HEK293 (cell line): Measurements from ENCODE around the gene CECR2.

Source experiments
- CTCF ChIA-PET: fragments of 350-600 bp; formaldehyde crosslinking; extraction: SDS; loops from one replicate; lab custom pipeline; 2021; ENCODE audit warnings: antibody characterized with exemption; lab: Yijun Ruan, JAX
- POLR2A ChIA-PET: fragments of 300-600 bp; formaldehyde crosslinking; extraction: SDS; loops from one replicate; lab custom pipeline; 2020; ENCODE audit warnings: antibody characterized with exemption, inconsistent platforms; lab: Yijun Ruan, JAX
- H3K27ac ChIP-seq: fragments of 200-500 bp; sonication (Bioruptor generic); 2 replicates; pipeline ENCODE4 v1.5.1; 2014; ENCODE audit warnings: low read depth, low read length, control low read depth, inconsistent platforms; ENCODE audit errors: extremely low read depth
- H3K36me3 ChIP-seq, 2 experiments: fragments of 200-500 bp in 1 of 2; sonication (Bioruptor generic) in 1 of 2; 1 replicate in 1 of 2; 2 replicates in 1 of 2; pipeline ENCODE4 v1.5.1; 2014 to 2017; ENCODE audit warnings: inconsistent platforms in 2 of 2, low read length in 2 of 2; ENCODE audit not compliant: control insufficient read depth in 2 of 2, insufficient read depth in 1 of 2
- H3K4me1 ChIP-seq: fragments of 200-500 bp; sonication (Bioruptor generic); 2 replicates; pipeline ENCODE4 v1.5.1; 2014; ENCODE audit warnings: mild to moderate bottlenecking, low read length, inconsistent platforms; ENCODE audit not compliant: control insufficient read depth, insufficient read depth
- H3K4me3 ChIP-seq: 2 replicates; pipeline ENCODE4 v1.5.1; 2011; ENCODE audit warnings: low read depth, mild to moderate bottlenecking, control low read depth, low read length, moderate library complexity
- H3K9me3 ChIP-seq: fragments of 200-500 bp; sonication (Bioruptor generic); 2 replicates; pipeline ENCODE4 v1.5.1; 2014; ENCODE audit warnings: low read depth, low read length, inconsistent platforms; ENCODE audit not compliant: control insufficient read depth, insufficient read depth
- ATF2 ChIP-seq: fragments of 450-650 bp; formaldehyde crosslinking; IDR thresholded peaks from 2 replicates; pipeline ENCODE4 v1.5.1; 2016; ENCODE audit warnings: missing biosample characterization, missing genetic modification characterization, low read depth
- BCL11B ChIP-seq: fragments of 450-650 bp; formaldehyde crosslinking; IDR thresholded peaks from 2 replicates; pipeline ENCODE4 v1.5.1; 2016; ENCODE audit warnings: low read depth, missing biosample characterization, missing genetic modification characterization
- GLIS2 ChIP-seq: fragments of 450-650 bp; formaldehyde crosslinking; IDR thresholded peaks from 2 replicates; pipeline ENCODE4 v1.5.1; 2016; ENCODE audit warnings: missing biosample characterization, missing genetic modification characterization
- HOXA7 ChIP-seq: sonication (generic); formaldehyde crosslinking; IDR thresholded peaks from 2 replicates; pipeline ENCODE4 v1.8.1; 2022; ENCODE audit warnings: missing genetic modification reagents, borderline replicate concordance
- IKZF3 ChIP-seq: fragments of 450-650 bp; IDR thresholded peaks from 2 replicates; pipeline ENCODE4 v1.5.0; 2018; ENCODE audit warnings: missing biosample characterization, mild to moderate bottlenecking, missing genetic modification characterization, moderate library complexity
- KLF1 ChIP-seq: fragments of 450-650 bp; formaldehyde crosslinking; IDR thresholded peaks from 2 replicates; pipeline ENCODE4 v1.5.1; 2016; ENCODE audit warnings: missing biosample characterization, missing genetic modification characterization
- REPIN1 ChIP-seq: fragments of 450-650 bp; formaldehyde crosslinking; IDR thresholded peaks from 2 replicates; pipeline ENCODE4 v1.5.1; 2017; ENCODE audit warnings: missing biosample characterization, missing genetic modification characterization, low read depth
- SCRT1 ChIP-seq: fragments of 450-650 bp; formaldehyde crosslinking; IDR thresholded peaks from 2 replicates; pipeline ENCODE4 v1.5.1; 2016; ENCODE audit warnings: missing biosample characterization, missing genetic modification characterization, borderline replicate concordance
- ZBTB10 ChIP-seq: fragments of 450-650 bp; formaldehyde crosslinking; IDR thresholded peaks from 2 replicates; pipeline ENCODE4 v1.5.1; 2016; ENCODE audit warnings: missing biosample characterization, missing genetic modification characterization
- ZBTB11 ChIP-seq: fragments of 450-650 bp; formaldehyde crosslinking; conservative IDR thresholded peaks from 2 replicates; pipeline ENCODE4 v1.5.1; 2016; ENCODE audit warnings: low read depth, missing biosample characterization, missing genetic modification characterization
- ZBTB21 ChIP-seq: fragments of 450-650 bp; formaldehyde crosslinking; IDR thresholded peaks from 2 replicates; pipeline ENCODE4 v1.5.1; 2017; ENCODE audit warnings: missing biosample characterization, missing genetic modification characterization
- ZNF140 ChIP-seq: fragments of 450-650 bp; formaldehyde crosslinking; IDR thresholded peaks from 2 replicates; pipeline ENCODE4 v1.5.1; 2016; ENCODE audit warnings: missing biosample characterization, missing genetic modification characterization
- ZNF175 ChIP-seq: fragments of 450-650 bp; formaldehyde crosslinking; IDR thresholded peaks from 2 replicates; pipeline ENCODE4 v1.5.1; 2016; ENCODE audit warnings: missing biosample characterization, missing genetic modification characterization
- ZNF302 ChIP-seq: fragments of 450-650 bp; formaldehyde crosslinking; IDR thresholded peaks from 2 replicates; pipeline ENCODE4 v1.5.1; 2016; ENCODE audit warnings: missing biosample characterization, missing genetic modification characterization, low read depth
- ZNF341 ChIP-seq: fragments of 450-650 bp; formaldehyde crosslinking; IDR thresholded peaks from 2 replicates; pipeline ENCODE4; 2016; ENCODE audit warnings: low read depth, missing biosample characterization, missing genetic modification characterization
- ZNF404 ChIP-seq: fragments of 450-650 bp; formaldehyde crosslinking; IDR thresholded peaks from 2 replicates; pipeline ENCODE4 v1.5.1; 2017; ENCODE audit warnings: missing biosample characterization, missing genetic modification characterization
- ZSCAN16 ChIP-seq: fragments of 450-650 bp; formaldehyde crosslinking; IDR thresholded peaks from 2 replicates; pipeline ENCODE4 v1.5.1; 2016; ENCODE audit warnings: missing biosample characterization, missing genetic modification characterization
- ZXDB ChIP-seq: fragments of 450-650 bp; formaldehyde crosslinking; IDR thresholded peaks from 2 replicates; pipeline ENCODE4 v1.5.1; 2016; ENCODE audit warnings: missing biosample characterization, missing genetic modification characterization
- TF ChIP-seq, protein P1 (sequence below): sonication (generic); formaldehyde crosslinking; IDR thresholded peaks from 2 replicates; pipeline ENCODE4 v1.8.1; 2022; ENCODE audit warnings: mild to moderate bottlenecking, moderate library complexity, missing genetic modification reagents

CECR2 gene

DNA sequence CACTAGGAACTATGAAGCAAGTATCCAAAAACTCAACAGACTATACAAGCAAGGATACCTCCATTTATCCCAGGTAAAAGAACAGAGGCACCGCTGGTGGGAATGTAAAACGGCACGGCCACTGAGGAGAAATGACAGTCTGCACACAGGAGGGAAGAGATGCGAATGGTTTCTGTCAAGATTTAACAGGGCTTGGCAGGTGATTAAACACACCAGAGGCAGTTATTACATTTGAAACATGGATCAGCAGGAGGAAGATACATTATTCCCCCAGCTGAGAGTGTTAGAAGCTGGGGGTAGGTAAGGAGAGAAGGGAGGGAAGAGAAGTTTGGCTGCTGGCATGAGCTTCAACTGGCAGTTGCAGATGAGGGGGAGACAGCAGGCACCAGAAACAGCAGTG lies 229.1 kb downstream of the CECR2 start (continued):
- TF ChIP-seq HOXA7 (CRISPR knock-in tag) (no peak), ZNF140 (tag by site-specific recombination) (no peak), IKZF3 (no peak), ZSCAN16 (tag by site-specific recombination) (no peak), GLIS2 (tag by site-specific recombination) (no peak), SCRT1 (tag by site-specific recombination) (no peak), ZNF341 (tag by site-specific recombination) (no peak), KLF1 (no peak), ZBTB10 (tag by site-specific recombination) (no peak), ZNF175 (no peak), ZBTB21 (tag by site-specific recombination) (no peak), ZNF302 (no peak), ZNF404 (tag by site-specific recombination) (no peak), REPIN1 (tag by site-specific recombination) (no peak)
- TF ChIP-seq, protein P1, sequence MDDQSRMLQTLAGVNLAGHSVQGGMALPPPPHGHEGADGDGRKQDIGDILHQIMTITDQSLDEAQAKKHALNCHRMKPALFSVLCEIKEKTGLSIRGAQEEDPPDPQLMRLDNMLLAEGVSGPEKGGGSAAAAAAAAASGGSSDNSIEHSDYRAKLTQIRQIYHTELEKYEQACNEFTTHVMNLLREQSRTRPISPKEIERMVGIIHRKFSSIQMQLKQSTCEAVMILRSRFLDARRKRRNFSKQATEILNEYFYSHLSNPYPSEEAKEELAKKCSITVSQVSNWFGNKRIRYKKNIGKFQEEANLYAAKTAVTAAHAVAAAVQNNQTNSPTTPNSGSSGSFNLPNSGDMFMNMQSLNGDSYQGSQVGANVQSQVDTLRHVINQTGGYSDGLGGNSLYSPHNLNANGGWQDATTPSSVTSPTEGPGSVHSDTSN: no peak

DNA sequence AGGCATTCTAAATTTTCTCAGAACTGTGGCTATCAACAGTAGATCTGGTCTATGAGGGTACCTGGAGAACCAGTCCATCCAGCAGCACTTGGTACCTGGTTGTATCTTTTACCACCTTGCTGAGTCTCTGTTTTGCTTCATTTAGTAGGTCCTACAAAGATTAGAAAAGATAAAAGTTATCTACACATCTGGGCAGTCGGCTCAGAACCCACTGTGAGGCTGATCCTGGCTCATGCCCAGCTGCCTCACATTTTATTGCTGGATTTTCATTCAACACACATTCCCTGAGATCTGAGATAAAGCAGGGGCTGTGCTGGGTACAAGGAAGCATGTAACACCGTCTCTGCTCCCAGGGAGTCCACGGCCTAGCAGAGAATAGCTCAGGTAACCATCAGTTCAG lies 231.8 kb downstream of the CECR2 start:
- H3K9me3 ChIP-seq: no peaks in the 10 kb centered on the region
- H3K27ac ChIP-seq: no peak overlapping the region
- H3K4me1 ChIP-seq: no peaks in the 10 kb centered on the region
- peaks cover 40 to 70% of the 10 kb centered on the region in 2 experiments for H3K36me3 ChIP-seq
- CTCF ChIA-PET: interaction anchor here (0.6 kb wide), 2 partner anchors 96 to 411 kb away, joined by 3 read pairs; no protein-coding TSS in a partner anchor
- POLR2A ChIA-PET: interaction anchor here (0.7 to 1.0 kb wide), 2 partner anchors 12 to 38 kb away, joined by 3 read pairs; partner anchors contain the start of gene BCL2L13
- no peak overlapping the region for H3K4me3 ChIP-seq
- 0 out of 2 replicates have a peak, but pooled peaks have one; percentile 18 for TF ChIP-seq ZBTB11
- 0 out of 2 replicates have a peak, but pooled peaks have one; percentile 36 for TF ChIP-seq ZXDB (tag by site-specific recombination)
- no peak for TF ChIP-seq BCL11B (tag by site-specific recombination)

DNA sequence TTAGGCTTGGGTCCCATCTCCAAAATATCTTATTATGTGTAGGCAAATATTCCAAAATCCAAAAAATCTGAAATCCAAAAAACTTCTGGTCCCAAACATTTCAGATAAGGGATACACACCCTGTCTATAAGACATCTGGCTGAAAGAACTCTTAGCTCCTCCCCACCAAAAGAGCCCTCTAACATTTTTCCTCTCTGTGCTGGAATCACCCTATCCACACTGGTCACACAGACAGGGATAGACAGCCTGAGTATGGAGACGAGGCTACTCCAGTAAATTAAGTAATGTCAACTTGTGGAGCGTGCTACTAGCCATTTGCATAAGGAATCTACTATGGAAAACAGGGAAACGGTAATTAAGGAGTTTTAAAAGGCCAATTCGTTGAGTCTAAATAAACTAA lies 234.4 kb downstream of the CECR2 start:
- H3K36me3 ChIP-seq: peaks cover 15 to 70% of the 10 kb centered on the region in 2 experiments; a peak in 2 of 3 replicates
- H3K9me3 ChIP-seq: no peaks in the 10 kb centered on the region
- no peak overlapping the region for H3K27ac ChIP-seq
- ChIA-PET CTCF (interaction anchor here (0.6 kb wide), 1 partner anchor 242 kb away, joined by 3 read pairs; no protein-coding TSS in a partner anchor), POLR2A (no interaction called here)
- H3K4me1 ChIP-seq: peaks cover 2% of the 10 kb centered on the region; the same call in 1 of the 2 replicates
- TF ChIP-seq ATF2 (tag by site-specific recombination): no peak
- H3K4me3 ChIP-seq: no peak overlapping the region
